BLaER1 treated with 17β-estradiol and CSF1 and Interleukin-3, amounts not matched to agents 10 nM and 100 nM (cell line): Measurements from ENCODE around the gene ABCG2.
A peak's percentile ranks its signal among the peaks of the same experiment; 100 is the strongest.

Experiments
- H3K27ac ChIP-seq, 11 experiments: shearing (Covaris generic); formaldehyde crosslinking; 2 replicates each; pipeline ENCODE4 v1.8.1; 2022
- H3K27me3 ChIP-seq, 11 experiments: shearing (Covaris generic); formaldehyde crosslinking; 2 replicates each; pipeline ENCODE4 v1.8.1; 2022
- H3K36me3 ChIP-seq, 11 experiments: shearing (Covaris generic); formaldehyde crosslinking; 2 replicates each; pipeline ENCODE4 v1.8.1; 2022
- H3K4me1 ChIP-seq, 10 experiments: shearing (Covaris generic); formaldehyde crosslinking; 2 replicates each; pipeline ENCODE4 v1.8.1; 2022
- H3K4me2 ChIP-seq, 11 experiments: shearing (Covaris generic); formaldehyde crosslinking; 2 replicates each; pipeline ENCODE4 v1.8.1; 2022
- H3K4me3 ChIP-seq, 10 experiments: shearing (Covaris generic); formaldehyde crosslinking; 2 replicates each; pipeline ENCODE4 v1.8.1; 2022
- H3K9ac ChIP-seq, 11 experiments: shearing (Covaris generic); formaldehyde crosslinking; 2 replicates each; pipeline ENCODE4 v1.8.1; 2022
- H3K9me3 ChIP-seq, 11 experiments: shearing (Covaris generic); formaldehyde crosslinking; replicated peaks in 1 of 11; 2 replicates each; pipeline ENCODE4 v1.8.1; 2022
- H4K20me1 ChIP-seq, 11 experiments: shearing (Covaris generic); formaldehyde crosslinking; 2 replicates each; pipeline ENCODE4 v1.8.1; 2022
- Cebpa-rat ChIP-seq, 11 experiments: shearing (Covaris generic); IDR thresholded peaks; 2 replicates each; pipeline ENCODE4 v1.8.1; 2022

ABCG2 gene

DNA sequence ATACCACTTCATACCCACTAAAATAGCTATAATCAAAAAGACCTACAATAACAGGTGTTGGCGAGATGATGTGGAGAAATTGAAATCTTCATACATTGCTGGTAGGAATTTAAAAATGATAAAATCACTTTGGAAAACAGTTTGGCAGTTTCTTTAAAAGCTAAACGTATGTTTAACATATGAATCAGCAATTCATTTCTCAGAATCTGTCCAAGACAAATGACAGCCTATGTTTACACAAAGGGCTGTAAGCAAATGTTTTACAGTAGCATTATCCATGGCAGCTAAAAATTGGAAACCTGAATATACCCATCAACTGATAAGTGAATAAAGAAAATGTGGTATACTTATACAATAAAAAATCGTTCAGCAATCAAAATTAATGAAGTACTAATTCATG lies 33.0 kb upstream of the ABCG2 start:
- Histone ChIP-seq H3K36me3 (no peaks in the 10 kb centered on the region), H3K4me1 (peaks cover 0 to 9% (median 6%) of the 10 kb centered on the region in 10 experiments; a peak in 8 of 20 replicates), H3K4me3 (no peak overlapping the region), H3K27me3 (no peaks in the 10 kb centered on the region), H3K27ac (no peak overlapping the region), H3K9ac (no peak overlapping the region), H3K4me2 (no peak overlapping the region), H4K20me1 (no peaks in the 10 kb centered on the region), H3K9me3 (no peaks in the 10 kb centered on the region; a peak in 1 of 22 replicates)
- no peak for TF ChIP-seq Cebpa-rat (IDR thresholded peaks at IDR 0.05)

DNA sequence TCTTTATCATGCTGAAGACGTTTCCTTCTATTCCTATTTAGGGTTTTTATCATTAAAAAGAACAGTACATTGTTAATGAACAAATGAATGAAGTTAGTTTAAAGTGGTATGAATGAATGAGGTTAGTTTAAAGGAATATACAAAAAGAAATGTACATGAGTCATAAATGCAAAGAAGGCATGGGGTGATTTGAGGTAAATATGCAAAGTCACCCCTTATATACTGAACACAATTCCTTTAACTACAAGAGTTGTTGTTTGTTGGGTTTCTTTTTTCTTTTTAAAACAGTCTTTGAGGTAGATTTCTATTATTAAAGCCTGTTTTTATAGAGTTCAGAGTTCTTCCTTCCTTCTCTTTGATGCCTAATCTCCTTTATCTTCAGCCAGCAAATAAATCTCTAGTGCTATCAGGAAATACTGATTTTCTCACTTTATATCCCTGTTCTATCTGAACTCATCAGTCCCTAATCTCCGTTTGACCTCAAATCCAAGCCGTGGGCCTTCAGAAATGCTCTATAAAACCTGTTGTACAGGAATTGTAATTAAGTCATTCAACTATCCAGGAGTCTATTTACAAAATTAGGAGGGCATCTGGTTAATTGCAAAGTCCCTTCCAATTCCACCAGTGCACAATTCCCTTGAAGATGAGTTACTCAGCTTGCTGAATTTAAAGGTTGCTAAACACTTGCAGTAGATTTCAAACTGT lies 31.6 kb upstream of the ABCG2 start:
- peak overlapping the region in 1 of 11 experiments; percentile 10; a peak in 2 of 22 replicates for H3K4me2 ChIP-seq

DNA sequence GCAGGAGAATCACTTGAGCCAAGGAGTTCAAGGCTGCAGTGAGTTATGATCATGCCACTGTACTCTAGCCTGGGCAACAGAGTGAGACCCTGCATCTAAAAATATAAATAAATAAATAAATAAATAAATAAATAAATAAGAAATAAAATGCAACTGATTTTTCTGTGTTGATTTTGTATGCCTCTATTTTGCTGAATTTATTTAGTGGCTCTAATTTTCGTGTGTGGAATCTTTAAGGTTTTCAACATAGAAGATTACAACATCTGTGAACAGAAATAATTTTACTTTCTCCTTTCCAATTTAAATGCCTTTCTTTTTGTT lies 30.9 kb upstream of the ABCG2 start:
- Histone ChIP-seq H3K36me3 (no peaks in the 10 kb centered on the region), H3K27me3 (no peaks in the 10 kb centered on the region), H3K9ac (no peak overlapping the region), H4K20me1 (no peaks in the 10 kb centered on the region), H3K9me3 (peaks cover 0 to 7% (median 0%) of the 10 kb centered on the region in 11 experiments; a peak in 1 of 22 replicates), H3K4me2 (peak overlapping the region in 1 of 11 experiments; percentile 10; a peak in 1 of 22 replicates), H3K4me1 (peaks cover 0 to 9% (median 6%) of the 10 kb centered on the region in 10 experiments; a peak in 7 of 20 replicates), H3K27ac (no peak overlapping the region), H3K4me3 (no peak overlapping the region)
- no peak for TF ChIP-seq Cebpa-rat (IDR thresholded peaks at IDR 0.05)

More for the DNA sequence above, 31.6 kb upstream of the ABCG2 start:
- peak overlapping the region in 1 of 11 experiments; percentile 6; a peak in 1 of 22 replicates for H3K27ac ChIP-seq
- no peaks in the 10 kb centered on the region for H3K36me3 ChIP-seq
- no peak overlapping the region for H3K9ac ChIP-seq
- H3K27me3 ChIP-seq: no peaks in the 10 kb centered on the region
- peaks cover 0 to 9% (median 6%) of the 10 kb centered on the region in 10 experiments; a peak in 7 of 20 replicates for H3K4me1 ChIP-seq
- H4K20me1 ChIP-seq: no peaks in the 10 kb centered on the region
- no peak overlapping the region for H3K4me3 ChIP-seq
- no peak for TF ChIP-seq Cebpa-rat (IDR thresholded peaks at IDR 0.05)
- peaks cover 0 to under 1% (median 0%) of the 10 kb centered on the region in 11 experiments; a peak in 1 of 22 replicates for H3K9me3 ChIP-seq

DNA sequence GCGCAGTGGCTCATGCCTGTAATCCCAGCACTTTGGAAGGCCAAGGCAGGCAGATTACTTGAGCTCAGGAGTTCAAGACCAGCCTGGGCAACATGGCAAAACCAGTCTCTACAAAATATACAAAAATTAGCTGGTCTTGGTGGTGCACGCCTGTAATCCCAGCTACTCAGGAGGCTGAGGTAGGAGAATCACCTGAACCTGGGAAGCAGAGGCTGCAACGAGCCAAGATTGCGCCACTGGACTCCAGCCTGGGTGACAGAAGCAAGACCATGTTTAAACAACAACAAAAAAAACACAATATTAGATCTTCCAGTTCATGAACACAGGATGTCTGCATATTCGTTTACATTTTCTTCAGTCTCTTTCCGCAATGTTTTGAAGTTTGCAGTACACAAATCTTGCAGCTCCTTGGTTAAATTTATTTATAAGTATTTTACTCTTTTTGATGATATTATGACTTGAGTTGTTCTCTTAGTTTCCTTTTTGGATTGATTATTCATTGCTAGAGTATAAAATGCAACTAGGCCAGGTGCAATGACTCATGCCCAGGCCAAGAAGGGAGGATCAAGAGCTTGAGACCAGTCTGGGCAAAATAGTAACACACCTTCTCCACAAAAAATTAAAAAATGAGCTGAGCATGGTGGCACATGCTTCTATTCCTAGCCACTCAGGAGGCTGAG lies 30.4 kb upstream of the ABCG2 start:
- Histone ChIP-seq H3K27ac (no peak overlapping the region), H3K27me3 (no peaks in the 10 kb centered on the region), H3K4me3 (no peak overlapping the region), H4K20me1 (no peaks in the 10 kb centered on the region), H3K36me3 (no peaks in the 10 kb centered on the region), H3K9me3 (peaks cover 0 to 7% (median 0%) of the 10 kb centered on the region in 11 experiments; a peak in 1 of 22 replicates), H3K4me1 (peaks cover 0 to 9% (median 6%) of the 10 kb centered on the region in 10 experiments; a peak in 7 of 20 replicates), H3K9ac (no peak overlapping the region), H3K4me2 (no peak overlapping the region)
- no peak for TF ChIP-seq Cebpa-rat (IDR thresholded peaks at IDR 0.05)

DNA sequence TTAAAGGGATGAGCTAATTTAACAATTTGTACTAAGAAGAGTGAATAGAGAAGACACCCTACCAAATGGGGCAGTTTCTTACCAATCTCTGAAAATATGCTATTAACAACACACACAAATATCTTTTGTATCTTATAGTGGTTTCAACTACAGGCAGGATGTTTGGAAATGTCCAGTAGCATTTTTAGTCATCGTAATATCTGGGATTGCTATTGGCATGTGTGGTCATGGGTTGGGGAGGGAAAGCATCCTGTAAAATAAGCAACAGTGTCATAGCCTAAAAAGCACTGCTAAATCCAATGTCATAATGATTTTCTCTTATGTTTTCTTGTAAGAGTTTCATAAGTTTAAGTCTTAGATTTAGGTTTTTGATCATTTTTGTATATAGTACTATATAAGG lies 29.3 kb upstream of the ABCG2 start:
- peaks cover 0 to 7% (median 0%) of the 10 kb centered on the region in 11 experiments; a peak in 2 of 22 replicates for H3K9me3 ChIP-seq
- no peak overlapping the region for H3K9ac ChIP-seq
- no peaks in the 10 kb centered on the region for H3K36me3 ChIP-seq

DNA sequence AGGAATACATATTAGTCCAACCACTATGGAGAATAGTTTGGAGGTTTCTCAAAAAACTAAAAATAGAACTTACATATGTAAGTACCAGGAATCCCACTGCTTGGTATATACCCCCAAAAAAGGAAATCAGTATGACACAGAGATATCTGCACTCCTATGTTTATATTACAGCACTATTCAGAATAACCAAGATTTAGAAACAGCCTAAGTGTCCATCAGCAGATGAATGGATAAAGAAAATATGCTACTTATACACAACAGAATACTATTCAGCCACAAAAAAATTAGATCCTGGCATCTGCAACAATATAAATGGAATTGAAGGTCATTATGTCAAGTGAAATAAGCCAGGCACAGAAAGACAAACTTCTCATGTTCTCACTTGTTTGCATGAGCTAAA lies 27.5 kb upstream of the ABCG2 start:
- no peak overlapping the region for H3K9ac ChIP-seq
- no peaks in the 10 kb centered on the region for H3K27me3 ChIP-seq
- H4K20me1 ChIP-seq: no peaks in the 10 kb centered on the region
- H3K27ac ChIP-seq: no peak overlapping the region
- H3K4me1 ChIP-seq: peaks cover 0 to 9% (median 6%) of the 10 kb centered on the region in 10 experiments; a peak in 7 of 20 replicates
- no peaks in the 10 kb centered on the region for H3K36me3 ChIP-seq
- no peak overlapping the region for H3K4me3 ChIP-seq
- H3K4me2 ChIP-seq: no peak overlapping the region
- peaks cover 0 to 10% (median 2%) of the 10 kb centered on the region in 11 experiments; a peak in 5 of 22 replicates for H3K9me3 ChIP-seq
- TF ChIP-seq Cebpa-rat (IDR thresholded peaks at IDR 0.05): no peak

More for the DNA sequence above, 29.3 kb upstream of the ABCG2 start:
- Histone ChIP-seq H4K20me1 (no peaks in the 10 kb centered on the region), H3K27me3 (no peaks in the 10 kb centered on the region), H3K4me1 (peaks cover 0 to 9% (median 6%) of the 10 kb centered on the region in 10 experiments; a peak in 7 of 20 replicates), H3K4me3 (no peak overlapping the region), H3K4me2 (no peak overlapping the region), H3K27ac (no peak overlapping the region)
- TF ChIP-seq Cebpa-rat (IDR thresholded peaks at IDR 0.05): no peak

DNA sequence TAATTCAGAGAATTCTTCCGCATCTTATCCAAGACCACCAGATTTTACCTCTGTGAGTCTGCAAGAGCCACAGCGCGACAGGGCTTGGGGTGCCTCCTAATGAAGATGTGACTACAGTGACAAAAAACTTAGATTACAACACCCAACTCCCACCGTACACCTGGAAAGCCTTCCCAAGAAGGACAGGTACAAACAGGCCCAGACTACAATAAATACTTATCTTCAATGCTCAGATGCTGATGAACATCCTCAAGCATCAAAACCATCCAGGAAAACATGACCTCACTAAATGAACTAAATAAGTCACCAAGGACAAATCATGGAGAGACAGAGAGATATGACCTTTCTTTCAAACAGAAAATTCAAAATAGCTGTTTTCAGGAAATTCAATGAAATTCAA lies 20.8 kb upstream of the ABCG2 start:
- no peak for TF ChIP-seq Cebpa-rat (IDR thresholded peaks at IDR 0.05)
- Histone ChIP-seq H3K4me1 (peaks cover 0 to 17% (median 5%) of the 10 kb centered on the region in 10 experiments; a peak in 9 of 20 replicates), H3K9ac (no peak overlapping the region), H3K27ac (no peak overlapping the region), H3K4me3 (no peak overlapping the region), H3K27me3 (no peaks in the 10 kb centered on the region), H3K36me3 (no peaks in the 10 kb centered on the region), H3K4me2 (no peak overlapping the region), H3K9me3 (peaks cover 0 to 33% (median 14%) of the 10 kb centered on the region in 11 experiments; a peak in 16 of 22 replicates), H4K20me1 (no peaks in the 10 kb centered on the region)

DNA sequence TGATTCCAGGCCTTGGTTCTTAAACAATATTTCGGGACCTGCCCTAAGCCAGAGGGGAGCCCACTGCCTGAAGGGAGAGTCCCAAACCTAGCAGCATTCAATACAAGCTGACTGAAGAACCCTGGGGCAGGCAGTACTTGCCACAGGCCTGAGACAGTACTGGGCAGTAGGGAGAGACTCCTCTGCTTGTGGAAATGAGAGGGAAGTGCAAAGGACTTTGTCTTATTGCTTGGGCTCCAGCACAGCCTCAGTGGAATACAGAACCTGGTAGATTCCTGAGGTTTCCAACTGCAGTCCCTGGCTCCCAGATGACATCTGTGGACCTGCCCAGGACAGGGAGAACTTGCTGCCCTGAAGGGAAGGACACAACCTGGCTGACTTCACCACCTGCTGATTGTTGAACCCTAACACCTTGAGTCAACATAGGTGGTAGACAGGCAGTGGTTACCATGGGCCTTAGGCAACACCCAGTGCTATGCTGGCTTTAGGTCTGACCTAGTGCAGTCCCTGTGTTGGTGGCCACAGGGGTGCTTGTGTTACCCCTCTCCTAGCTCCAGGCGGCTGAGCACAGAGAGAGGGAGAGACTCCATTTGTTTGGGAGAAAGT lies 20.3 kb upstream of the ABCG2 start:
- Histone ChIP-seq H3K36me3 (no peaks in the 10 kb centered on the region), H3K9ac (no peak overlapping the region), H4K20me1 (no peaks in the 10 kb centered on the region), H3K4me2 (peak overlapping the region in 5 of 11 experiments; percentile 7 to 58 (median 34); a peak in 9 of 22 replicates), H3K27me3 (no peaks in the 10 kb centered on the region), H3K4me3 (no peak overlapping the region), H3K4me1 (peaks cover 0 to 17% (median 5%) of the 10 kb centered on the region in 10 experiments; a peak in 9 of 20 replicates), H3K27ac (peak overlapping the region in 5 of 11 experiments; percentile 6 to 49 (median 27); a peak in 6 of 22 replicates), H3K9me3 (peaks cover 0 to 33% (median 14%) of the 10 kb centered on the region in 11 experiments; a peak in 16 of 22 replicates)
- TF ChIP-seq Cebpa-rat (IDR thresholded peaks at IDR 0.05): no peak
